Bronchial epithelial cell (primary cell): ENCODE measurements around the gene LIPT2. TPM values are rescaled to one million over a fixed set of nuclear protein-coding genes. Genes with fewer than 3 reads are reported as not detected.

Experiments
- DNase-seq: peaks from one replicate; pipeline ENCODE4 v3.0.0-alpha.2; 2010; ENCODE audit warnings: low read depth
- FAIRE-seq: peaks from 2 replicates; lab custom pipeline; 2011; peaks lifted over from hg19 to GRCh38; lab: Jason Lieb, UNC
- H3K27me3 ChIP-seq: 2 replicates; pipeline ENCODE4 v1.5.1; 2011; ENCODE audit warnings: low read length; ENCODE audit not compliant: control insufficient read depth, insufficient read depth
- H3K36me3 ChIP-seq: 2 replicates; pipeline ENCODE4 v1.5.1; 2011; ENCODE audit warnings: low read length; ENCODE audit not compliant: control insufficient read depth, insufficient read depth
- H3K4me3 ChIP-seq: 2 replicates; pipeline ENCODE4 v1.5.1; 2011; ENCODE audit warnings: mild to moderate bottlenecking, low read depth, low read length, control low read depth
- CTCF ChIP-seq: IDR thresholded peaks from 2 replicates; pipeline ENCODE4 v1.5.1; 2011; ENCODE audit warnings: mild to moderate bottlenecking, moderate library complexity, low read length, control low read depth, inconsistent platforms; ENCODE audit not compliant: insufficient read depth, severe bottlenecking
- total RNA-seq: library from RNA; depleted of rRNA; stranded (reverse); fragments of >200 nt; gene quantifications from 2 replicates; pipeline ENCODE4 v1.2.1, GENCODE V29; 2014

The LIPT2 gene
- total RNA-seq, 1 donor from 2014 or later: 2.6 TPM

- no peak for TF ChIP-seq CTCF
- no peak for FAIRE-seq
- no peaks in the 10 kb centered on the region for H3K36me3 ChIP-seq
- no peaks in the 10 kb centered on the region for H3K27me3 ChIP-seq
- no peak for DNase-seq
- no peak overlapping the region for H3K4me3 ChIP-seq
These were observed 14.1 kb upstream of the LIPT2 start for GRCh38 chr11:74507582-74507981.

DNA sequence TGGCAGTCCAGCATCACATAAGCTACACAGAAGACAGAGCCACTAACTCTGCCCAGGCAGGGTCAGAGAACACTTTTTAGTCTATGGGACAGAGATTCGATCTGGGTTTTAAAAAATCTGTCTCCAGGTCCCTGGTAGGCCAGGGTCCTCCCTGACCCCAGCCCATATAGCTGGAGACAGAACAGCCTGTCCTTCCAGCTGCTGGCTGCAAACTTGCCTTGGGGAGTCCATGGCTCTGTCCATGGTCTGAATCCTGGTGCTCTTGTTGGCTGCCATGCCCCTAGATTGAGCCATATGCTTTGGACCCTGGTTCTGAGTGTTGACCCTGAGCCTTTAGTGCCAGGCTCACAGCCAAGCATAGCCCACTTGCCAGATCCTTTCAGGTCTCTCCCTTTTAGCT lies 13.3 kb upstream of the LIPT2 start:
- H3K36me3 ChIP-seq: no peaks in the 10 kb centered on the region
- TF ChIP-seq CTCF: no peak
- no peaks in the 10 kb centered on the region for H3K27me3 ChIP-seq
- no peak for DNase-seq
- no peak overlapping the region for H3K4me3 ChIP-seq
- FAIRE-seq: no peak

GRCh38 chr11:74505911-74506310 lies 12.4 kb upstream of the LIPT2 start:
- FAIRE-seq (peak; percentile 32), DNase-seq (no peak)
- H3K27me3 ChIP-seq: no peaks in the 10 kb centered on the region
- no peaks in the 10 kb centered on the region for H3K36me3 ChIP-seq
- no peak for TF ChIP-seq CTCF
- no peak overlapping the region for H3K4me3 ChIP-seq

DNA sequence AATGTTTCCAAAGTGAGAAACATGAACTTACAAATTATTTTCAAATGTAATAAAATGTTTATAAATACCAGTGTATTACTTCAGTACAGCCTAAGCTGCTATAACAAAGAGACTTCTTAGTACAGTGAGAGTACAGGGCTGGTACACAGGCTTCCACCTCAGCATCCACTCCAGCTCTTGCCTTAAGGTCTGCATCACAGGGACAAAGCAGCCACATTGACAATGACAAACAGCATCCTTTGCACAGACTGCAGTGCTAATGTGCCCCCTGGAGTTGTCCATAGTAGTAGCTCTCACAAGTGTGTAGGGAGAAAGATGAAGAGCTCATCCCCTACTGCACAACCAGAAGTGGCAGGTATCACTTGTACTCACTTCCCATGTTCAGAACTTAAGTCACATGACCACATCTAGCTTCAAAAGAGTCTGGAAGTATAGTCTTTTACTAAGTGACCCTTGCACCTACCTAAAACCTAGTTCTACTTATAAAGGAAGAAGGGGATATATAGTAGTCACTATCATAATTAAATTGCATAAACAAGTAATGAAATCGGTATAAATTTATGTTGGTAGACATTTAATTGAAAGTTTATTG lies 10.7 kb upstream of the LIPT2 start:
- no peak for TF ChIP-seq CTCF
- DNase-seq: peak; percentile 4
- no peaks in the 10 kb centered on the region for H3K27me3 ChIP-seq
- no peak overlapping the region for H3K4me3 ChIP-seq
- no peak for FAIRE-seq
- H3K36me3 ChIP-seq: no peaks in the 10 kb centered on the region

DNA sequence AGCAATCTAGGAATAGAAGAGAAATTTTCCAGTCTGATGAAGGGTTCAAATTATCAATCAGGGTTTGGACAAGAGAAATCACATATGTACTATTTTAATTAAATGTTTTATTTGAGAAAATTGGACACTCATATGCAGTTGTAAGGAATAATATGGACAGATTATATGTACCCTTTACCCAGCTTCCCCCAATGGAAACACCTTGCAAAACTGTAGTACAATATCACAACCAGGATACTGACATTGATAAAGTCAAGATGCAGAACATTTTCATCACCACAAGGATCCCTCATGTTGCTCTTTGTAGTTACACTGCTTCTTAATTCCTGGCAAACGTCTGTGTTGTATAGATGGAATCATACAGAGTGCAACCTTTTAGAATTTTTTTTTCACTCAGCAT lies 1.4 kb upstream of the LIPT2 start:
- Histone ChIP-seq H3K27me3 (no peaks in the 10 kb centered on the region), H3K36me3 (no peaks in the 10 kb centered on the region), H3K4me3 (no peak overlapping the region)
- TF ChIP-seq CTCF: no peak
- DNase-seq: no peak
- no peak for FAIRE-seq
